Osteoblast (primary cell): ENCODE measurements around the gene SPEM2. TPM values are rescaled to one million over a fixed set of nuclear protein-coding genes. Genes with fewer than 3 reads are reported as not detected.

Experiments
- DNase-seq: peaks from one replicate; pipeline ENCODE4 v3.0.0; 2011; ENCODE audit warnings: low spot score, mixed read lengths; ENCODE audit not compliant: insufficient read length; ENCODE audit errors: missing footprints
- H2AFZ ChIP-seq: 2 replicates; pipeline ENCODE4 v1.6.0; 2011; ENCODE audit warnings: mild to moderate bottlenecking, low read length
- H3K27ac ChIP-seq: 2 replicates; pipeline ENCODE4 v1.5.1; 2011; ENCODE audit warnings: mild to moderate bottlenecking, low read depth, low read length, moderate library complexity
- H3K27me3 ChIP-seq: 2 replicates; pipeline ENCODE4 v1.6.0; 2012; ENCODE audit warnings: mild to moderate bottlenecking, control low read depth, inconsistent platforms, low read length, moderate library complexity; ENCODE audit not compliant: insufficient read depth
- H3K36me3 ChIP-seq: 2 replicates; pipeline ENCODE4 v1.5.1; 2011; ENCODE audit warnings: mild to moderate bottlenecking, low read length, control low read depth, moderate library complexity; ENCODE audit not compliant: insufficient read depth
- H3K4me1 ChIP-seq: 2 replicates; pipeline ENCODE4 v1.5.1; 2011; ENCODE audit warnings: mild to moderate bottlenecking, low read length, control low read depth, moderate library complexity; ENCODE audit not compliant: insufficient read depth
- H3K4me2 ChIP-seq: 2 replicates; pipeline ENCODE4 v1.6.0; 2011; ENCODE audit warnings: mild to moderate bottlenecking, low read length; ENCODE audit not compliant: insufficient read depth
- H3K4me3 ChIP-seq: fragments of 200-600 bp; sonication (generic); 3 replicates; pipeline ENCODE4 v1.5.1; 2012; ENCODE audit warnings: mild to moderate bottlenecking, low read length, inconsistent platforms; ENCODE audit not compliant: insufficient read depth
- H3K79me2 ChIP-seq: 2 replicates; pipeline ENCODE4 v1.6.0; 2012; ENCODE audit warnings: mild to moderate bottlenecking, low read length, control low read depth, inconsistent platforms; ENCODE audit not compliant: insufficient read depth
- H3K9me3 ChIP-seq: 2 replicates; pipeline ENCODE4 v1.5.1; 2011; ENCODE audit warnings: low read depth, low read length, control low read depth
- H4K20me1 ChIP-seq: 2 replicates; pipeline ENCODE4 v1.6.0; 2012; ENCODE audit warnings: mild to moderate bottlenecking, low read length, control low read depth; ENCODE audit not compliant: insufficient read depth
- CTCF ChIP-seq: IDR thresholded peaks from 2 replicates; pipeline ENCODE4 v1.5.1; 2011; ENCODE audit warnings: mild to moderate bottlenecking, low read depth, low read length, moderate library complexity; ENCODE audit errors: extremely low read depth
- total RNA-seq: library from RNA; depleted of rRNA; stranded (reverse); fragments of >200 nt; gene quantifications from 2 replicates; pipeline ENCODE4 v1.2.3, GENCODE V29; 2012

SPEM2 gene
- total RNA-seq, 1 donor, result not detected

GRCh38 chr17:7423679-7424078 lies 1.7 kb upstream of the SPEM2 start:
- no peak for TF ChIP-seq CTCF
- H3K4me3 ChIP-seq, result no peak overlapping the region

GRCh38 chr17:7425756-7426155 lies 340 bp downstream of the SPEM2 start:
- H3K27me3 ChIP-seq, result no peaks in the 10 kb centered on the region
- H3K27ac ChIP-seq, result no peak overlapping the region
- H3K79me2 ChIP-seq, result no peaks in the 10 kb centered on the region
- no peaks in the 10 kb centered on the region for H3K9me3 ChIP-seq
- no peaks in the 10 kb centered on the region for H3K4me1 ChIP-seq
- no peaks in the 10 kb centered on the region for H4K20me1 ChIP-seq
- H3K4me3 ChIP-seq, result no peak overlapping the region
- H3K36me3 ChIP-seq, result no peaks in the 10 kb centered on the region
- TF ChIP-seq CTCF, result no peak
- H2AFZ ChIP-seq, result no peak overlapping the region
- H3K4me2 ChIP-seq, result no peak overlapping the region
- DNase-seq, result no peak

More at GRCh38 chr17:7423679-7424078, 1.7 kb upstream of the SPEM2 start:
- Histone ChIP-seq H3K36me3 (no peaks in the 10 kb centered on the region), H3K9me3 (no peaks in the 10 kb centered on the region), H3K27me3 (no peaks in the 10 kb centered on the region), H4K20me1 (no peaks in the 10 kb centered on the region), H3K4me1 (no peaks in the 10 kb centered on the region), H3K4me2 (no peak overlapping the region), H3K79me2 (no peaks in the 10 kb centered on the region), H2AFZ (no peak overlapping the region), H3K27ac (no peak overlapping the region)
- DNase-seq, result no peak

GRCh38 chr17:7426203-7426863 lies 917 bp downstream of the SPEM2 start:
- Histone ChIP-seq H2AFZ (no peak overlapping the region), H3K4me2 (no peak overlapping the region), H4K20me1 (no peaks in the 10 kb centered on the region), H3K4me1 (no peaks in the 10 kb centered on the region), H3K9me3 (no peaks in the 10 kb centered on the region), H3K27me3 (no peaks in the 10 kb centered on the region), H3K36me3 (no peaks in the 10 kb centered on the region), H3K79me2 (no peaks in the 10 kb centered on the region), H3K27ac (no peak overlapping the region), H3K4me3 (no peak overlapping the region)
- DNase-seq, result no peak
- no peak for TF ChIP-seq CTCF

GRCh38 chr17:7426896-7427489 lies 1.6 kb downstream of the SPEM2 start:
- Histone ChIP-seq H3K27me3 (no peaks in the 10 kb centered on the region), H4K20me1 (no peaks in the 10 kb centered on the region), H3K9me3 (no peaks in the 10 kb centered on the region), H3K4me1 (no peaks in the 10 kb centered on the region), H3K27ac (no peak overlapping the region), H3K79me2 (no peaks in the 10 kb centered on the region), H3K4me2 (no peak overlapping the region), H2AFZ (no peak overlapping the region), H3K4me3 (no peak overlapping the region), H3K36me3 (no peaks in the 10 kb centered on the region)
- DNase-seq, result no peak
- TF ChIP-seq CTCF, result no peak
